Smooth muscle cell (in vitro differentiated cells): Measurements from ENCODE around the gene RSRC1. TPM values are rescaled to one million over a fixed set of nuclear protein-coding genes. Genes with fewer than 3 reads are reported as not detected.

Experiments
- DNase-seq: peaks from one replicate; lab custom pipeline; 2025; ENCODE audit not compliant: unreplicated experiment; lab: John Stamatoyannopoulos, UW
- H2AFZ ChIP-seq: fragments of 200-600 bp; sonication (generic); 2 replicates; pipeline ENCODE4 v1.6.0; 2016; ENCODE audit warnings: antibody characterized with exemption, low read depth, mild to moderate bottlenecking
- H3F3A ChIP-seq: fragments of 200-600 bp; sonication (generic); 2 replicates; pipeline ENCODE4 v1.6.0; 2017; ENCODE audit warnings: antibody characterized with exemption, low read depth
- H3K27ac ChIP-seq: fragments of 200-600 bp; sonication (generic); 2 replicates; pipeline ENCODE4 v1.5.1; 2016; ENCODE audit warnings: low read depth, mild to moderate bottlenecking
- H3K27me3 ChIP-seq: fragments of 200-600 bp; sonication (generic); 2 replicates; pipeline ENCODE4 v1.6.1; 2016; ENCODE audit warnings: low read depth, mild to moderate bottlenecking
- H3K36me3 ChIP-seq: fragments of 200-600 bp; sonication (generic); 2 replicates; pipeline ENCODE4 v1.5.1; 2016; ENCODE audit warnings: low read depth
- H3K4me1 ChIP-seq: fragments of 200-600 bp; sonication (generic); 2 replicates; pipeline ENCODE4 v1.5.1; 2016; ENCODE audit warnings: low read depth
- H3K4me2 ChIP-seq: fragments of 200-600 bp; sonication (generic); 2 replicates; pipeline ENCODE4 v1.6.0; 2016; ENCODE audit warnings: mild to moderate bottlenecking
- H3K4me3 ChIP-seq: fragments of 200-600 bp; sonication (generic); 2 replicates; pipeline ENCODE4 v1.5.1; 2016; ENCODE audit warnings: mild to moderate bottlenecking
- H3K79me2 ChIP-seq: fragments of 200-600 bp; sonication (generic); 2 replicates; pipeline ENCODE4 v1.6.0; 2016; ENCODE audit warnings: low read depth, mild to moderate bottlenecking
- H3K9ac ChIP-seq: fragments of 200-600 bp; sonication (generic); 2 replicates; pipeline ENCODE4 v1.6.0; 2016; ENCODE audit warnings: low read depth
- H3K9me3 ChIP-seq: fragments of 200-600 bp; sonication (generic); replicated peaks from 2 replicates; pipeline ENCODE4 v1.5.1; 2016; ENCODE audit warnings: low read depth
- H4K20me1 ChIP-seq: fragments of 200-600 bp; sonication (generic); 2 replicates; pipeline ENCODE4 v1.6.0; 2016; ENCODE audit warnings: low read depth
- WGBS: methylation state at CpG from one replicate; pipeline ENCODE4 v1.1.7; 2016; ENCODE audit warnings: low lambda C conversion rate; 5-methylcytosine and 5-hydroxymethylcytosine counted together
- polyA plus RNA-seq: library from polyadenylated mRNA; unstranded; fragments of >200 nt; fragmentation: Nextera tagmentation; extraction: Ambion mirVana; gene quantifications from 2 replicates; pipeline ENCODE4 v1.2.1, GENCODE V29; 2016
- total RNA-seq: library from RNA; depleted of rRNA; stranded (reverse); fragments of >200 nt; gene quantifications from 2 replicates; pipeline ENCODE4 v1.2.3, GENCODE V29; 2014
- TF ChIP-seq, protein P1 (sequence below): fragments of 200-600 bp; sonication (generic); IDR thresholded peaks from 2 replicates; pipeline ENCODE4 v1.5.1; 2017; ENCODE audit warnings: borderline replicate concordance, mild to moderate bottlenecking, antibody characterized with exemption; ENCODE audit not compliant: insufficient read depth, poor library complexity, severe bottlenecking

RSRC1 gene
- total and polyA plus RNA-seq, 2 experiments from 2014 or later = 18.5 to 43.9 TPM

DNA sequence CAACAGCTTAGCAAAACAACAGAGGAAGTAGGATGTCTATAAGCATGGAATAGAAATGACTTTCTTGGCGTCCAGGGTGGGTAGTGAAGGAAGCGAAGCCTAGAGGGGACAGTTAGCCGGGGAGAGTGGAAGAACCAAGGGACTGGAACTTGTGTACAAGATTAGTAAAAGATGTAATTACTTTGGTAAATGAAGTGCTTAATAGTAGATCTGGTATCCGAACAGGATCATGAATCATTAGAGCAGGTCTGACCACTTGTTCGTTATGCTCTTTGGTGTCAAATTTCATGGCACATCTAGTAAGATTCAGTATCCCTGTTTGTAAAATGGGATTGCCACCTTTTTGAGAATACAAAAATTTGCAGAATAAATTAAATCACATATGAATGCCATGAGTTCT lies 348.6 kb downstream of the RSRC1 start:
- Histone ChIP-seq H2AFZ (no peak overlapping the region), H3K27me3 (no peaks in the 10 kb centered on the region), H3K79me2 (no peaks in the 10 kb centered on the region), H4K20me1 (no peaks in the 10 kb centered on the region), H3K36me3 (no peaks in the 10 kb centered on the region), H3K9ac (no peak overlapping the region), H3K9me3 (no peaks in the 10 kb centered on the region), H3F3A (no peaks in the 10 kb centered on the region), H3K4me3 (no peak overlapping the region), H3K4me1 (no peaks in the 10 kb centered on the region), H3K27ac (no peak overlapping the region), H3K4me2 (no peak overlapping the region)
- no peak for DNase-seq
- TF ChIP-seq, protein P1, sequence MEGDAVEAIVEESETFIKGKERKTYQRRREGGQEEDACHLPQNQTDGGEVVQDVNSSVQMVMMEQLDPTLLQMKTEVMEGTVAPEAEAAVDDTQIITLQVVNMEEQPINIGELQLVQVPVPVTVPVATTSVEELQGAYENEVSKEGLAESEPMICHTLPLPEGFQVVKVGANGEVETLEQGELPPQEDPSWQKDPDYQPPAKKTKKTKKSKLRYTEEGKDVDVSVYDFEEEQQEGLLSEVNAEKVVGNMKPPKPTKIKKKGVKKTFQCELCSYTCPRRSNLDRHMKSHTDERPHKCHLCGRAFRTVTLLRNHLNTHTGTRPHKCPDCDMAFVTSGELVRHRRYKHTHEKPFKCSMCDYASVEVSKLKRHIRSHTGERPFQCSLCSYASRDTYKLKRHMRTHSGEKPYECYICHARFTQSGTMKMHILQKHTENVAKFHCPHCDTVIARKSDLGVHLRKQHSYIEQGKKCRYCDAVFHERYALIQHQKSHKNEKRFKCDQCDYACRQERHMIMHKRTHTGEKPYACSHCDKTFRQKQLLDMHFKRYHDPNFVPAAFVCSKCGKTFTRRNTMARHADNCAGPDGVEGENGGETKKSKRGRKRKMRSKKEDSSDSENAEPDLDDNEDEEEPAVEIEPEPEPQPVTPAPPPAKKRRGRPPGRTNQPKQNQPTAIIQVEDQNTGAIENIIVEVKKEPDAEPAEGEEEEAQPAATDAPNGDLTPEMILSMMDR = no peak
- WGBS = 75% methylated on average over 5 of the region's 5 CpGs

DNA sequence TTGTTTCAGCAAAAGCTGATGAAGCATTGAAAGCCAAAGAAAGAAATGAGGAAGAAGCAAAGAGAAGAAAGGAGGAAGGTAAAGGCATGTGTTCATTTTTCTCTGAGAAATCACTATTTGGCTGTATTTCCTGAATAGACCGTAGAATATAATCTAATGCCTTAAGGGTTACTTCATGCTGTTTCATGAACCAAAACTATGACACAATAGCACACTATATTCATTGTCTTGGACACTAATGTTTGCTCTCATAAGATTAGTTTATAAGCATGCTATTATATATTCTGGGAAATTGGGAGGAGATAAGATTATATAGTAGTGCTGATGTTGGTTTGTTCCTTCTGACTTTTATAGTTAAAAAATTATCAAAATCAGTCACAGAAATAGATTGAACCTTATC lies 351.0 kb downstream of the RSRC1 start:
- no peak for DNase-seq

DNA sequence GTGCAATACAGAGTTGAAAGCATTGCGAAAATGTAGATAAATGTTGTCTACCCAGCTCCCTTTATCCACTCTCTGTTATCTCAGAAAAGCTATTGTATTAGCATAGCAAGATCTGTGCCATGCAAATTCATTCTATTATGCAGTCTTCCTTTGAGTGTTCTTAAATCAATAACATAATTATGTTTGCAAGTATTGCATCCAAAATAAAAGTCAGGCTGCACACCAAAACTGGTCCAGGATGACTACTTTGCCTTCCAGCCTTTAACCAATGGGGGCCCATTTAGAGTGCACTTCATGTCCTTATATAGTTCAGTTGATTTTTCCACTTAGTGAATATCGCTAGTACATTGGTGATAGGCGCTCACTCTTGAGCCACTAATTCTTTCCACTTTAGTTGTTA lies 353.7 kb downstream of the RSRC1 start:
- no peaks in the 10 kb centered on the region for H4K20me1 ChIP-seq
- no peak overlapping the region for H3K27ac ChIP-seq
- DNase-seq = no peak
- H3K27me3 ChIP-seq = no peaks in the 10 kb centered on the region
- WGBS = 92% methylated on average over 3 of the region's 3 CpGs
- no peaks in the 10 kb centered on the region for H3K36me3 ChIP-seq
- H3K4me3 ChIP-seq = no peak overlapping the region
- H3K9me3 ChIP-seq = no peaks in the 10 kb centered on the region
- TF ChIP-seq, protein P1 = no peak
- no peak overlapping the region for H3K4me2 ChIP-seq
- H2AFZ ChIP-seq = no peak overlapping the region
- H3F3A ChIP-seq = no peaks in the 10 kb centered on the region
- H3K4me1 ChIP-seq = no peaks in the 10 kb centered on the region
- no peaks in the 10 kb centered on the region for H3K79me2 ChIP-seq
- H3K9ac ChIP-seq = no peak overlapping the region

More for the DNA sequence above, 351.0 kb downstream of the RSRC1 start:
- WGBS = 49% methylated on average over 1 of the region's 1 CpG
- H2AFZ ChIP-seq = no peak overlapping the region
- no peak overlapping the region for H3K4me3 ChIP-seq
- no peaks in the 10 kb centered on the region for H3K36me3 ChIP-seq
- H4K20me1 ChIP-seq = no peaks in the 10 kb centered on the region
- H3K27ac ChIP-seq = no peak overlapping the region
- no peaks in the 10 kb centered on the region for H3K79me2 ChIP-seq
- H3F3A ChIP-seq = no peaks in the 10 kb centered on the region
- TF ChIP-seq, protein P1 = no peak
- H3K4me2 ChIP-seq = no peak overlapping the region
- no peaks in the 10 kb centered on the region for H3K27me3 ChIP-seq
- no peaks in the 10 kb centered on the region for H3K9me3 ChIP-seq
- H3K9ac ChIP-seq = no peak overlapping the region
- H3K4me1 ChIP-seq = no peaks in the 10 kb centered on the region

DNA sequence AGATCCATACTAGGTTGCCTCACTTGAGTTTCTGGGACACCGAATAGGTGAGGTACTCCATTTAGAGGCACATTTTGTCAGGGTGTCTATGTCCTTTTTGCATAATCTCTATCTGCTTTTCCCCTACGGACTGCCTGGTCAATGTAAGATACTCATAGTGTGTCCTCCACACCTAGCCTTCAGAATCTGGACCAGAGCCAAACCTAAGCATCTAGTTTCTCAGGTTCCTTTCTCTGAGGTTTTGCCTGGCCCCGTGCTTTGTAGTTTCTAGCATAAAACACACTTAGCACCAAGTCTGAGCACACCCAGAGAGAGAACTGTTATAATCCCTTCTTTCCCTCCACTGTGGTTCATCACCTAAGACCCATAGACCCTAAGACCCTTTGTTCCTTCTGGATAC lies 355.2 kb downstream of the RSRC1 start:
- Histone ChIP-seq H3K4me3 (no peak overlapping the region), H3K9me3 (no peaks in the 10 kb centered on the region), H3K4me1 (no peaks in the 10 kb centered on the region), H4K20me1 (no peaks in the 10 kb centered on the region), H3K9ac (no peak overlapping the region), H3K36me3 (no peaks in the 10 kb centered on the region), H3K79me2 (no peaks in the 10 kb centered on the region), H3K27me3 (no peaks in the 10 kb centered on the region), H3F3A (no peaks in the 10 kb centered on the region), H3K4me2 (no peak overlapping the region), H2AFZ (no peak overlapping the region), H3K27ac (no peak overlapping the region)
- no peak for DNase-seq
- WGBS = 95% methylated on average over 3 of the region's 3 CpGs
- TF ChIP-seq, protein P1 = no peak
